IgD-negative memory B cell (primary cell): ENCODE results near the gene FMN1. TPM values are rescaled to one million over a fixed set of nuclear protein-coding genes. Genes with fewer than 3 reads are reported as not detected.

ENCODE experiments used
- H3K27ac Mint-ChIP-seq, 3 donors: one replicate each; pipeline ENCODE4 v1.8.0; 2020 to 2022; ENCODE audit warnings: mild to moderate bottlenecking in 3 of 3, mixed read lengths in 3 of 3, moderate library complexity in 1 of 3
- H3K27me3 Mint-ChIP-seq: one replicate; pipeline ENCODE4 v1.8.0; 2021; ENCODE audit warnings: mixed read lengths
- H3K36me3 Mint-ChIP-seq: one replicate; pipeline ENCODE4 v1.8.0; 2020; ENCODE audit warnings: mild to moderate bottlenecking, mixed read lengths
- H3K4me1 Mint-ChIP-seq, 3 donors: one replicate each; pipeline ENCODE4 v1.8.0; 2020 to 2022; ENCODE audit warnings: mixed read lengths in 3 of 3, mild to moderate bottlenecking in 1 of 3
- H3K4me3 Mint-ChIP-seq, 4 donors: one replicate each; pipeline ENCODE4 v1.8.0; 2020 to 2022; ENCODE audit warnings: mild to moderate bottlenecking in 4 of 4, mixed read lengths in 4 of 4, moderate library complexity in 3 of 4
- H3K9me3 Mint-ChIP-seq, 3 donors: one replicate each; pipeline ENCODE4 v1.8.0; 2020 to 2021; ENCODE audit warnings: mixed read lengths in 3 of 3, mild to moderate bottlenecking in 1 of 3
- polyA plus RNA-seq: library from polyadenylated mRNA; unstranded; fragments of 300-500 nt; fragmentation: Illumina TruSeq; gene quantifications from one replicate; pipeline ENCODE4 v1.2.3, GENCODE V29; 2021

Gene FMN1
- polyA plus RNA-seq, 1 donor from 2014 or later: not detected

GRCh38 chr15:33206366-33206765, 11.9 kb upstream of the FMN1 start:
- H3K4me3 Mint-ChIP-seq: no peak overlapping the region
- H3K27me3 Mint-ChIP-seq: peaks cover 1% of the 10 kb centered on the region
- H3K4me1 Mint-ChIP-seq: peaks cover 3 to 7% (median 6%) of the 10 kb centered on the region in 3 donors
- no peaks in the 10 kb centered on the region for H3K36me3 Mint-ChIP-seq
- no peak overlapping the region for H3K27ac Mint-ChIP-seq
- H3K9me3 Mint-ChIP-seq: no peaks in the 10 kb centered on the region

- no peaks in the 10 kb centered on the region for H3K36me3 Mint-ChIP-seq
- no peak overlapping the region for H3K4me3 Mint-ChIP-seq
- no peaks in the 10 kb centered on the region for H3K9me3 Mint-ChIP-seq
- peaks cover 5 to 11% (median 6%) of the 10 kb centered on the region in 3 donors for H3K4me1 Mint-ChIP-seq
- peaks cover 1% of the 10 kb centered on the region for H3K27me3 Mint-ChIP-seq
- H3K27ac Mint-ChIP-seq: no peak overlapping the region
These were observed 10.4 kb upstream of the FMN1 start for GRCh38 chr15:33204926-33205325.

GRCh38 chr15:33204087-33204486, 9.6 kb upstream of the FMN1 start:
- H3K27ac Mint-ChIP-seq: no peak overlapping the region
- no peak overlapping the region for H3K4me3 Mint-ChIP-seq

GRCh38 chr15:33201491-33202231, 7.1 kb upstream of the FMN1 start:
- no peak overlapping the region for H3K27ac Mint-ChIP-seq
- no peaks in the 10 kb centered on the region for H3K36me3 Mint-ChIP-seq
- peaks cover 5 to 11% (median 6%) of the 10 kb centered on the region in 3 donors for H3K4me1 Mint-ChIP-seq
- H3K27me3 Mint-ChIP-seq: peaks cover 3% of the 10 kb centered on the region
- H3K9me3 Mint-ChIP-seq: no peaks in the 10 kb centered on the region
- peak overlapping the region; percentile 15 to 77 (median 66) for H3K4me3 Mint-ChIP-seq

More at GRCh38 chr15:33204087-33204486, 9.6 kb upstream of the FMN1 start:
- H3K27me3 Mint-ChIP-seq: peaks cover 1% of the 10 kb centered on the region
- no peaks in the 10 kb centered on the region for H3K9me3 Mint-ChIP-seq
- no peaks in the 10 kb centered on the region for H3K36me3 Mint-ChIP-seq
- H3K4me1 Mint-ChIP-seq: peaks cover 5 to 11% (median 6%) of the 10 kb centered on the region in 3 donors

GRCh38 chr15:33200903-33201302, 6.4 kb upstream of the FMN1 start:
- peaks cover 2% of the 10 kb centered on the region for H3K27me3 Mint-ChIP-seq
- no peak overlapping the region for H3K4me3 Mint-ChIP-seq
- H3K9me3 Mint-ChIP-seq: peaks cover 0 to 5% (median 0%) of the 10 kb centered on the region in 3 donors
- H3K36me3 Mint-ChIP-seq: no peaks in the 10 kb centered on the region
- no peak overlapping the region for H3K27ac Mint-ChIP-seq
- H3K4me1 Mint-ChIP-seq: peaks cover 5 to 11% (median 10%) of the 10 kb centered on the region in 3 donors

GRCh38 chr15:33200444-33200843, 5.9 kb upstream of the FMN1 start:
- H3K4me1 Mint-ChIP-seq: peaks cover 5 to 12% (median 10%) of the 10 kb centered on the region in 3 donors
- H3K4me3 Mint-ChIP-seq: no peak overlapping the region
- H3K27me3 Mint-ChIP-seq: peaks cover 2% of the 10 kb centered on the region
- peaks cover 0 to 5% (median 0%) of the 10 kb centered on the region in 3 donors for H3K9me3 Mint-ChIP-seq
- H3K36me3 Mint-ChIP-seq: no peaks in the 10 kb centered on the region
- no peak overlapping the region for H3K27ac Mint-ChIP-seq

GRCh38 chr15:33198541-33198940, 4.0 kb upstream of the FMN1 start:
- no peak overlapping the region for H3K4me3 Mint-ChIP-seq
- H3K27me3 Mint-ChIP-seq: peaks cover 12% of the 10 kb centered on the region
- peaks cover 0 to 10% (median 0%) of the 10 kb centered on the region in 3 donors for H3K9me3 Mint-ChIP-seq

GRCh38 chr15:33197636-33198035, 3.1 kb upstream of the FMN1 start:
- Mint-ChIP-seq H3K4me1 (peaks cover 6 to 23% (median 10%) of the 10 kb centered on the region in 3 donors), H3K36me3 (no peaks in the 10 kb centered on the region), H3K4me3 (no peak overlapping the region), H3K27me3 (peaks cover 12% of the 10 kb centered on the region), H3K27ac (no peak overlapping the region), H3K9me3 (peaks cover 0 to 10% (median 0%) of the 10 kb centered on the region in 3 donors)

More at GRCh38 chr15:33198541-33198940, 4.0 kb upstream of the FMN1 start:
- H3K36me3 Mint-ChIP-seq: no peaks in the 10 kb centered on the region
- H3K27ac Mint-ChIP-seq: peak overlapping the region in 1 of 3 donors; percentile 23
- peaks cover 6 to 23% (median 10%) of the 10 kb centered on the region in 3 donors for H3K4me1 Mint-ChIP-seq

- Mint-ChIP-seq H3K27ac (no peak overlapping the region), H3K27me3 (peaks cover 20% of the 10 kb centered on the region), H3K9me3 (peaks cover 0 to 10% (median 0%) of the 10 kb centered on the region in 3 donors), H3K36me3 (no peaks in the 10 kb centered on the region), H3K4me1 (peaks cover 1 to 12% (median 5%) of the 10 kb centered on the region in 3 donors), H3K4me3 (peak overlapping the region; percentile 74 to 87 (median 80))
These were observed 277 bp downstream of the FMN1 start for GRCh38 chr15:33194237-33194636.

- H3K9me3 Mint-ChIP-seq: peaks cover 0 to 10% (median 0%) of the 10 kb centered on the region in 3 donors
- no peak overlapping the region for H3K4me3 Mint-ChIP-seq
- H3K27ac Mint-ChIP-seq: no peak overlapping the region
- no peaks in the 10 kb centered on the region for H3K36me3 Mint-ChIP-seq
- H3K4me1 Mint-ChIP-seq: peaks cover 6 to 21% (median 15%) of the 10 kb centered on the region in 3 donors
- H3K27me3 Mint-ChIP-seq: peaks cover 18% of the 10 kb centered on the region
These were observed 2.9 kb downstream of the FMN1 start for GRCh38 chr15:33191591-33191990.

GRCh38 chr15:33190539-33190938, 4.0 kb downstream of the FMN1 start:
- H3K9me3 Mint-ChIP-seq: peaks cover 0 to 4% (median 0%) of the 10 kb centered on the region in 3 donors
- H3K36me3 Mint-ChIP-seq: no peaks in the 10 kb centered on the region
- H3K4me1 Mint-ChIP-seq: peaks cover 6 to 23% (median 10%) of the 10 kb centered on the region in 3 donors
- H3K4me3 Mint-ChIP-seq: no peak overlapping the region
- H3K27ac Mint-ChIP-seq: no peak overlapping the region
- peaks cover 18% of the 10 kb centered on the region for H3K27me3 Mint-ChIP-seq

GRCh38 chr15:33188641-33189257, 5.8 kb downstream of the FMN1 start:
- H3K27ac Mint-ChIP-seq: peak overlapping the region in 1 of 3 donors; percentile 20
- peaks cover 5 to 13% (median 10%) of the 10 kb centered on the region in 3 donors for H3K4me1 Mint-ChIP-seq
- H3K9me3 Mint-ChIP-seq: no peaks in the 10 kb centered on the region
- H3K36me3 Mint-ChIP-seq: no peaks in the 10 kb centered on the region
- H3K4me3 Mint-ChIP-seq: peak overlapping the region in 2 of 4 donors; percentile 11 to 37
- H3K27me3 Mint-ChIP-seq: peaks cover 9% of the 10 kb centered on the region

GRCh38 chr15:33188159-33188558, 6.4 kb downstream of the FMN1 start:
- peak overlapping the region in 1 of 4 donors; percentile 43 for H3K4me3 Mint-ChIP-seq
- H3K27ac Mint-ChIP-seq: no peak overlapping the region
- H3K36me3 Mint-ChIP-seq: no peaks in the 10 kb centered on the region
- H3K9me3 Mint-ChIP-seq: no peaks in the 10 kb centered on the region
- H3K4me1 Mint-ChIP-seq: peaks cover 5 to 11% (median 10%) of the 10 kb centered on the region in 3 donors
- peaks cover 8% of the 10 kb centered on the region for H3K27me3 Mint-ChIP-seq

GRCh38 chr15:33183334-33183733, 11.2 kb downstream of the FMN1 start:
- H3K4me3 Mint-ChIP-seq: no peak overlapping the region
- H3K27me3 Mint-ChIP-seq: peaks cover 3% of the 10 kb centered on the region
- H3K27ac Mint-ChIP-seq: no peak overlapping the region
- peaks cover under 1 to 3% (median 1%) of the 10 kb centered on the region in 3 donors for H3K4me1 Mint-ChIP-seq
- H3K36me3 Mint-ChIP-seq: peaks cover 2% of the 10 kb centered on the region
- no peaks in the 10 kb centered on the region for H3K9me3 Mint-ChIP-seq

GRCh38 chr15:33182926-33183325, 11.6 kb downstream of the FMN1 start:
- no peaks in the 10 kb centered on the region for H3K9me3 Mint-ChIP-seq
- H3K36me3 Mint-ChIP-seq: peaks cover 2% of the 10 kb centered on the region
- H3K4me1 Mint-ChIP-seq: peaks cover 0 to 2% (median 0%) of the 10 kb centered on the region in 3 donors
- H3K4me3 Mint-ChIP-seq: no peak overlapping the region
- H3K27ac Mint-ChIP-seq: no peak overlapping the region
- peaks cover 3% of the 10 kb centered on the region for H3K27me3 Mint-ChIP-seq
